Measurements from ENCODE around the gene DNASE2. TPM values are rescaled to one million over a fixed set of nuclear protein-coding genes. Genes with fewer than 3 reads are reported as not detected.

DNASE2 gene
- total and polyA plus RNA-seq, 2 donors from 2014 or later: 34.7 to 50.9 TPM

- Histone ChIP-seq H3K4me1 (ENCODE audit: control insufficient read depth in 2 of 3, insufficient read depth in 2 of 3, low read depth in 1 of 3, low read length in 3 of 3) (peaks cover 0 to 11% (median 0%) of the 10 kb centered on the region in 3 donors), H3K4me3 (ENCODE audit: low read length in 3 of 3) (no peak within 1 kb of the TSS), H3K27me3 (ENCODE audit: control insufficient read depth, insufficient read depth, low read length) (peaks cover 8% of the 10 kb centered on the region), H3K36me3 (ENCODE audit: control insufficient read depth in 2 of 3, insufficient read depth in 3 of 3, low read length in 3 of 3) (no peaks in the 10 kb centered on the region), H3K9me3 (ENCODE audit: control insufficient read depth in 2 of 3, insufficient read depth in 1 of 3, low read length in 3 of 3) (no peaks in the 10 kb centered on the region), H3K9ac (ENCODE audit: low read length in 3 of 3) (no peak within 1 kb of the TSS), H3K27ac (ENCODE audit: low read depth in 2 of 2, low read length in 2 of 2) (no peak within 1 kb of the TSS)
- FAIRE-seq: no peak
- no peak for TF ChIP-seq CTCF (IDR thresholded peaks at IDR 0.05; ENCODE audit: borderline replicate concordance, extremely low read depth, insufficient read depth)
- intact Hi-C loops (cut with DNase I): no loop called here
- no peak for DNase-seq
Measured at GRCh38 chr19:12886969-12887747, 5.9 kb upstream of the DNASE2 start, which contains the start of gene KLF1. TSS of gene KLF1 (minus strand) at chr19:12887201. CDS start at chr19:12887140, 61 bp downstream.

GRCh38 chr19:12886651-12886968 is 5.4 kb upstream of the DNASE2 start:
- Histone ChIP-seq H3K27me3 (ENCODE audit: control insufficient read depth, insufficient read depth, low read length) (peaks cover 8% of the 10 kb centered on the region), H3K27ac (ENCODE audit: low read depth in 2 of 2, low read length in 2 of 2) (no peak overlapping the region), H3K9ac (ENCODE audit: low read length in 3 of 3) (no peak overlapping the region), H3K4me1 (ENCODE audit: control insufficient read depth in 2 of 3, insufficient read depth in 2 of 3, low read depth in 1 of 3, low read length in 3 of 3) (peaks cover 0 to 6% (median 0%) of the 10 kb centered on the region in 3 donors), H3K4me3 (ENCODE audit: low read length in 3 of 3) (no peak overlapping the region), H3K9me3 (ENCODE audit: control insufficient read depth in 2 of 3, insufficient read depth in 1 of 3, low read length in 3 of 3) (no peaks in the 10 kb centered on the region), H3K36me3 (ENCODE audit: control insufficient read depth in 2 of 3, insufficient read depth in 3 of 3, low read length in 3 of 3) (no peaks in the 10 kb centered on the region)
- intact Hi-C loops (cut with DNase I): no loop called here
- FAIRE-seq (no peak), DNase-seq (no peak)
- no peak for TF ChIP-seq CTCF (IDR thresholded peaks at IDR 0.05; ENCODE audit: borderline replicate concordance, extremely low read depth, insufficient read depth)

GRCh38 chr19:12885749-12886650 is 4.8 kb upstream of the DNASE2 start:
- intact Hi-C loops (cut with DNase I): no loop called here
- Histone ChIP-seq H3K27ac (ENCODE audit: low read depth in 2 of 2, low read length in 2 of 2) (no peak overlapping the region), H3K9me3 (ENCODE audit: control insufficient read depth in 2 of 3, insufficient read depth in 1 of 3, low read length in 3 of 3) (no peaks in the 10 kb centered on the region), H3K27me3 (ENCODE audit: control insufficient read depth, insufficient read depth, low read length) (peaks cover 8% of the 10 kb centered on the region), H3K9ac (ENCODE audit: low read length in 3 of 3) (no peak overlapping the region), H3K36me3 (ENCODE audit: control insufficient read depth in 2 of 3, insufficient read depth in 3 of 3, low read length in 3 of 3) (no peaks in the 10 kb centered on the region), H3K4me1 (ENCODE audit: control insufficient read depth in 2 of 3, insufficient read depth in 2 of 3, low read depth in 1 of 3, low read length in 3 of 3) (peaks cover 0 to 4% (median 0%) of the 10 kb centered on the region in 3 donors), H3K4me3 (ENCODE audit: low read length in 3 of 3) (no peak overlapping the region)
- FAIRE-seq (no peak), DNase-seq (no peak)
- TF ChIP-seq CTCF (IDR thresholded peaks at IDR 0.05; ENCODE audit: borderline replicate concordance, extremely low read depth, insufficient read depth): no peak
